H9 (cell line): ENCODE data around the gene CCDC142. TPM values are rescaled to one million over a fixed set of nuclear protein-coding genes. Genes with fewer than 3 reads are reported as not detected.
A peak's percentile ranks its signal among the peaks of the same experiment; 100 is the strongest.

Source experiments
- DNase-seq: peaks from one replicate; pipeline ENCODE4 v3.0.0-alpha.2; 2017
- H2AFZ ChIP-seq: one replicate; pipeline ENCODE4 v1.6.1; 2013; ENCODE audit warnings: mild to moderate bottlenecking, low read length, control low read depth, moderate library complexity
- H2AK5ac ChIP-seq: 2 replicates; pipeline ENCODE4 v1.6.1; 2013; ENCODE audit warnings: low read length, control low read depth, mixed read lengths; ENCODE audit not compliant: insufficient read length
- H2BK120ac ChIP-seq: one replicate; pipeline ENCODE4 v1.6.1; 2013; ENCODE audit warnings: low read depth, mild to moderate bottlenecking, low read length, control low read depth, inconsistent platforms; ENCODE audit not compliant: poor library complexity, severe bottlenecking
- H2BK12ac ChIP-seq: 2 replicates; pipeline ENCODE4 v1.6.1; 2013; ENCODE audit warnings: low read length, control low read depth, mixed read lengths, low read depth; ENCODE audit not compliant: insufficient read length
- H2BK15ac ChIP-seq: 2 replicates; pipeline ENCODE4 v1.6.1; 2013; ENCODE audit warnings: low read depth, low read length, control low read depth
- H2BK20ac ChIP-seq: one replicate; pipeline ENCODE4 v1.6.1; 2013; ENCODE audit warnings: low read depth, mild to moderate bottlenecking, low read length, control low read depth, inconsistent platforms; ENCODE audit not compliant: poor library complexity, severe bottlenecking
- H2BK5ac ChIP-seq: 2 replicates; pipeline ENCODE4 v1.6.1; 2013; ENCODE audit warnings: low read length, control low read depth, mixed read lengths; ENCODE audit not compliant: insufficient read length
- H3K14ac ChIP-seq: 2 replicates; pipeline ENCODE4 v1.6.1; 2013; ENCODE audit warnings: low read length, control low read depth; ENCODE audit not compliant: insufficient read depth
- H3K18ac ChIP-seq: 2 replicates; pipeline ENCODE4 v1.6.1; 2013; ENCODE audit warnings: low read depth, mild to moderate bottlenecking, mixed read lengths, low read length, control low read depth; ENCODE audit not compliant: insufficient read length
- H3K23ac ChIP-seq: 2 replicates; pipeline ENCODE4 v1.6.1; 2013; ENCODE audit warnings: low read length, control low read depth, mixed read lengths, low read depth; ENCODE audit not compliant: insufficient read length
- H3K23me2 ChIP-seq: 2 replicates; pipeline ENCODE4 v1.6.1; 2013; ENCODE audit warnings: low read depth, mild to moderate bottlenecking, mixed read lengths, low read length, control low read depth; ENCODE audit not compliant: insufficient read length, poor library complexity, severe bottlenecking
- H3K27ac ChIP-seq: 2 replicates; pipeline ENCODE4 v1.5.1; 2013; ENCODE audit warnings: low read length, control low read depth, mixed read lengths, low read depth; ENCODE audit not compliant: insufficient read length
- H3K27me3 ChIP-seq: 2 replicates; pipeline ENCODE4 v1.6.1; 2013; ENCODE audit warnings: low read length, control low read depth, inconsistent platforms; ENCODE audit not compliant: insufficient read depth
- H3K4ac ChIP-seq: 2 replicates; pipeline ENCODE4 v1.6.1; 2013; ENCODE audit warnings: low read depth, mild to moderate bottlenecking, control low read depth, inconsistent platforms, low read length, moderate library complexity
- H3K4me1 ChIP-seq: 2 replicates; pipeline ENCODE4 v1.6.1; 2013; ENCODE audit warnings: low read length, control low read depth, inconsistent platforms; ENCODE audit not compliant: insufficient read depth
- H3K4me2 ChIP-seq: 2 replicates; pipeline ENCODE4 v1.6.1; 2013; ENCODE audit warnings: low read length, control low read depth, mixed read lengths; ENCODE audit not compliant: insufficient read length, insufficient read depth
- H3K56ac ChIP-seq: 2 replicates; pipeline ENCODE4 v1.6.1; 2013; ENCODE audit warnings: low read depth, mild to moderate bottlenecking, mixed read lengths, low read length, control low read depth; ENCODE audit not compliant: insufficient read length
- H3K79me1 ChIP-seq: 2 replicates; pipeline ENCODE4 v1.6.1; 2013; ENCODE audit warnings: low read depth, mild to moderate bottlenecking, moderate library complexity, low read length, control low read depth, inconsistent platforms; ENCODE audit not compliant: insufficient read depth, poor library complexity, severe bottlenecking
- H3K79me2 ChIP-seq: 2 replicates; pipeline ENCODE4 v1.6.1; 2013; ENCODE audit warnings: low read length, control low read depth, inconsistent platforms; ENCODE audit not compliant: insufficient read depth
- H3K9ac ChIP-seq: 2 replicates; pipeline ENCODE4 v1.6.1; 2013; ENCODE audit warnings: low read length, control low read depth, mixed read lengths; ENCODE audit not compliant: insufficient read length; ENCODE audit errors: extremely low read depth
- H3K9me3 ChIP-seq: one replicate; pipeline ENCODE4 v1.6.1; 2013; ENCODE audit warnings: low read depth, low read length, inconsistent platforms; ENCODE audit not compliant: control insufficient read depth
- H3T11ph ChIP-seq: one replicate; pipeline ENCODE4 v1.6.1; 2013; ENCODE audit warnings: mild to moderate bottlenecking, low read length, control low read depth, inconsistent platforms
- H4K20me1 ChIP-seq: one replicate; pipeline ENCODE4 v1.6.1; 2013; ENCODE audit not compliant: control insufficient read depth, insufficient read length, insufficient read depth
- H4K5ac ChIP-seq: 2 replicates; pipeline ENCODE4 v1.6.1; 2013; ENCODE audit warnings: low read depth, mild to moderate bottlenecking, mixed read lengths, low read length, control low read depth; ENCODE audit not compliant: insufficient read length
- H4K8ac ChIP-seq: replicated peaks from 2 replicates; pipeline ENCODE4 v1.6.1; 2013; ENCODE audit warnings: low read length, control low read depth, mixed read lengths, low read depth; ENCODE audit not compliant: insufficient read length
- H4K91ac ChIP-seq: 2 replicates; pipeline ENCODE4 v1.6.1; 2013; ENCODE audit warnings: low read depth, mild to moderate bottlenecking, moderate library complexity, mixed read lengths, low read length, control low read depth; ENCODE audit not compliant: insufficient read length
- H3K27ac Mint-ChIP-seq, 3 experiments: 2 replicates in 2 of 3; 3 replicates in 1 of 3; pipeline ENCODE4 v1.8.0; 2020 to 2021; ENCODE audit warnings: mixed read lengths in 3 of 3, mild to moderate bottlenecking in 1 of 3, moderate library complexity in 1 of 3
- H3K27me3 Mint-ChIP-seq: 2 replicates; pipeline ENCODE4 v1.8.0; 2021; ENCODE audit warnings: low read depth, mild to moderate bottlenecking, moderate library complexity, mixed read lengths
- H3K36me3 Mint-ChIP-seq, 3 experiments: 2 replicates in 2 of 3; 3 replicates in 1 of 3; pipeline ENCODE4 v1.8.0; 2020 to 2021; ENCODE audit warnings: low read depth in 3 of 3, mixed read lengths in 3 of 3; ENCODE audit not compliant: insufficient read depth in 1 of 3
- H3K4me1 Mint-ChIP-seq, 2 experiments: 2 replicates each; pipeline ENCODE4 v1.8.0; 2020; ENCODE audit warnings: mixed read lengths in 2 of 2
- H3K4me3 Mint-ChIP-seq, 2 experiments: 2 replicates in 1 of 2; 3 replicates in 1 of 2; pipeline ENCODE4 v1.8.0; 2020 to 2021; ENCODE audit warnings: mild to moderate bottlenecking in 2 of 2, mixed read lengths in 2 of 2, moderate library complexity in 1 of 2
- H3K9me3 Mint-ChIP-seq, 2 experiments: 2 replicates in 1 of 2; 3 replicates in 1 of 2; pipeline ENCODE4 v1.8.0; 2020; ENCODE audit warnings: mild to moderate bottlenecking in 2 of 2, mixed read lengths in 2 of 2, moderate library complexity in 1 of 2
- CTCF ChIP-seq: fragments of 200-600 bp; sonication (generic); conservative IDR thresholded peaks from 3 replicates; pipeline ENCODE4 v1.8.0; 2021; ENCODE audit warnings: antibody characterized with exemption, mild to moderate bottlenecking
- WGBS: extraction: QIAGEN DNeasy Blood & Tissue Kit; methylation state at CpG from one replicate; pipeline ENCODE4 v1.1.7; 2013; ENCODE audit warnings: missing lambda C conversion rate, low lambda C conversion rate, mixed read lengths; ENCODE audit not compliant: insufficient read length; ENCODE audit errors: extremely low coverage; 5-methylcytosine and 5-hydroxymethylcytosine counted together
- total RNA-seq: library from RNA; stranded (reverse); gene quantifications from 2 replicates; pipeline ENCODE4 v1.2.1, GENCODE V29; 2021

The CCDC142 gene
- total RNA-seq, 1 experiment from 2014 or later, result 21.5 TPM

GRCh38 chr2:74481961-74482800 lies 617 bp downstream of the CCDC142 start:
- Histone ChIP-seq H2BK20ac (no peak overlapping the region), H3K56ac (no peak overlapping the region), H4K5ac (no peak overlapping the region), H3K9ac (peak overlapping the region; percentile 41), H3K79me2 (no peaks in the 10 kb centered on the region), H2AFZ (no peak overlapping the region), H3K27me3 (no peaks in the 10 kb centered on the region), H3K23me2 (peaks cover 8% of the 10 kb centered on the region), H3K27ac (no peak overlapping the region), H3K14ac (peak overlapping the region; percentile 87), H2AK5ac (no peak overlapping the region), H3K4me1 (no peaks in the 10 kb centered on the region), H3K4ac (no peak overlapping the region), H3K9me3 (no peaks in the 10 kb centered on the region), H2BK12ac (no peak overlapping the region), H4K91ac (no peak overlapping the region), H3K18ac (peak overlapping the region; percentile 78), H2BK5ac (no peak overlapping the region), H3T11ph (no peak overlapping the region), H3K4me2 (peak overlapping the region; percentile 81), H2BK15ac (no peak overlapping the region), H3K79me1 (no peaks in the 10 kb centered on the region), H2BK120ac (no peak overlapping the region), H4K20me1 (no peaks in the 10 kb centered on the region), H4K8ac (no peak overlapping the region), H3K23ac (no peak overlapping the region)
- peaks cover 7 to 44% (median 41%) of the 10 kb centered on the region in 3 experiments for H3K36me3 Mint-ChIP-seq
- peak overlapping the region; percentile 99 to 100 (median 99); a peak in 6 of 7 replicates for H3K27ac Mint-ChIP-seq
- no peak for TF ChIP-seq CTCF
- H3K9me3 Mint-ChIP-seq, result no peaks in the 10 kb centered on the region
- H3K4me1 Mint-ChIP-seq, result peaks cover 9 to 13% of the 10 kb centered on the region in 2 experiments
- no peaks in the 10 kb centered on the region for H3K27me3 Mint-ChIP-seq
- no peak for DNase-seq
- peak overlapping the region; percentile 100 for H3K4me3 Mint-ChIP-seq
- no CpG with 5 or more reads among the region's 80 CpGs for whole genome bisulfite sequencing
